OCI-LY3 (cell line): ENCODE results near the gene TMEM250.

Source experiments
- H2AFZ ChIP-seq: fragments of 200-600, 300-600 bp; shearing (Covaris generic); 2 replicates; pipeline ENCODE4 v1.6.0; 2014; ENCODE audit warnings: antibody characterized with exemption, low read depth, low read length
- H3K27ac ChIP-seq: fragments of 200-600, 300-600 bp; sonication (generic); 2 replicates; pipeline ENCODE4 v1.5.1; 2014; ENCODE audit warnings: mild to moderate bottlenecking, low read length, moderate library complexity, mixed read lengths
- H3K27me3 ChIP-seq: fragments of 200-600, 300-600 bp; sonication (generic); 2 replicates; pipeline ENCODE4 v1.6.1; 2014; ENCODE audit warnings: low read depth, low read length, mixed read lengths
- H3K36me3 ChIP-seq: fragments of 200-600, 300-600 bp; sonication (generic); replicated peaks from 2 replicates; pipeline ENCODE3; 2014; ENCODE audit warnings: low read depth, low read length, mixed read lengths
- H3K4me1 ChIP-seq: fragments of 300-600, 200-600 bp; sonication (generic); 2 replicates; pipeline ENCODE4 v1.6.1; 2014; ENCODE audit warnings: low read length, mixed read lengths
- H3K4me2 ChIP-seq: fragments of 200-600, 300-600 bp; sonication (generic); 2 replicates; pipeline ENCODE4 v1.6.1; 2014; ENCODE audit warnings: low read length, mixed read lengths
- H3K4me3 ChIP-seq: fragments of 300-600, 200-600 bp; sonication (generic); 2 replicates; pipeline ENCODE4 v1.5.1; 2014; ENCODE audit warnings: antibody characterized with exemption, mild to moderate bottlenecking, low read length, moderate library complexity
- H3K79me2 ChIP-seq: fragments of 300-600, 200-600 bp; shearing (Covaris generic); 2 replicates; pipeline ENCODE4 v1.6.1; 2014; ENCODE audit warnings: mild to moderate bottlenecking, low read length, mixed read lengths
- H3K9ac ChIP-seq: fragments of 300-600, 200-600 bp; shearing (Covaris generic); 2 replicates; pipeline ENCODE4 v1.6.0; 2014; ENCODE audit warnings: mild to moderate bottlenecking, low read length, moderate library complexity
- H3K9me3 ChIP-seq: fragments of 200-600, 300-600 bp; shearing (Covaris generic); 2 replicates; pipeline ENCODE4 v1.6.1; 2014; ENCODE audit warnings: low read length, mixed read lengths; ENCODE audit not compliant: insufficient read depth
- H4K20me1 ChIP-seq: fragments of 200-600, 300-600 bp; sonication (generic); 2 replicates; pipeline ENCODE4 v1.6.1; 2016; ENCODE audit warnings: low read length, mixed read lengths; ENCODE audit not compliant: insufficient read depth
- CTCF ChIP-seq: fragments of 200-600, 300-600 bp; sonication (generic); IDR thresholded peaks from 2 replicates; pipeline ENCODE4 v1.5.1; 2014; ENCODE audit warnings: antibody characterized with exemption, low read length, low read depth
- EZH2phosphoT487 ChIP-seq: fragments of 200-600 bp; shearing (Covaris generic); IDR thresholded peaks from 2 replicates; pipeline ENCODE4 v1.6.1; 2018; ENCODE audit warnings: antibody characterized with exemption, mixed run types, low read depth

The TMEM250 gene

DNA sequence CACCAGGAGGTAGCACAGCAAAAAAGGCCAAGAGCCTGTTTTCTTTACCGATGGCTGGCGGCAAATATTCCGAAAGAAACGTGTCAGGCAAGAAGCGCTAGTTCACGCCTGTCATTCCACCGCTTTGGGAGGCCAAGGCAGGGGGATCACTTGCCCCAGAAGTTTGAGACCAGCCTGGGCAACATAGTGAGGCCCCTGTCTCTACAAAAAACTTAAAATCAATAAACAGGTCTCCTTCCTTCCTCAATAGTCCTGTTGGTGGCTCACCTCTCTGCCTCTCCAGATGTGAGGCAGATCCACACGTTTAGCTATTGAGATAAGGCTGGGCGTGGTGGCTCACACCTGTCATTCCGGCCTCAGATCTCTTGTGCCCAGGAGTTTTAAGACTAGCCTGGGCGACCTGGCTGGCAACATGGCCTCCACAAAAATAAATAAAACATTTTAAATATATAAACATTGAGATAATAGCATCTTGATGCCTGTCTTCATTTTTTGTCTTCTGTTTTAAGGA lies 1.3 kb upstream of the TMEM250 start:
- Histone ChIP-seq H3K4me3 (peak overlapping the region; percentile 92), H4K20me1 (no peaks in the 10 kb centered on the region), H3K27ac (peak overlapping the region; percentile 78), H3K9ac (peak overlapping the region; percentile 93), H3K4me2 (peak overlapping the region; percentile 98), H2AFZ (no peak overlapping the region), H3K27me3 (no peaks in the 10 kb centered on the region), H3K4me1 (peaks cover 12% of the 10 kb centered on the region), H3K79me2 (peaks cover 38% of the 10 kb centered on the region), H3K9me3 (no peaks in the 10 kb centered on the region), H3K36me3 (no peaks in the 10 kb centered on the region)
- TF ChIP-seq EZH2phosphoT487 (no peak), CTCF (no peak)

DNA sequence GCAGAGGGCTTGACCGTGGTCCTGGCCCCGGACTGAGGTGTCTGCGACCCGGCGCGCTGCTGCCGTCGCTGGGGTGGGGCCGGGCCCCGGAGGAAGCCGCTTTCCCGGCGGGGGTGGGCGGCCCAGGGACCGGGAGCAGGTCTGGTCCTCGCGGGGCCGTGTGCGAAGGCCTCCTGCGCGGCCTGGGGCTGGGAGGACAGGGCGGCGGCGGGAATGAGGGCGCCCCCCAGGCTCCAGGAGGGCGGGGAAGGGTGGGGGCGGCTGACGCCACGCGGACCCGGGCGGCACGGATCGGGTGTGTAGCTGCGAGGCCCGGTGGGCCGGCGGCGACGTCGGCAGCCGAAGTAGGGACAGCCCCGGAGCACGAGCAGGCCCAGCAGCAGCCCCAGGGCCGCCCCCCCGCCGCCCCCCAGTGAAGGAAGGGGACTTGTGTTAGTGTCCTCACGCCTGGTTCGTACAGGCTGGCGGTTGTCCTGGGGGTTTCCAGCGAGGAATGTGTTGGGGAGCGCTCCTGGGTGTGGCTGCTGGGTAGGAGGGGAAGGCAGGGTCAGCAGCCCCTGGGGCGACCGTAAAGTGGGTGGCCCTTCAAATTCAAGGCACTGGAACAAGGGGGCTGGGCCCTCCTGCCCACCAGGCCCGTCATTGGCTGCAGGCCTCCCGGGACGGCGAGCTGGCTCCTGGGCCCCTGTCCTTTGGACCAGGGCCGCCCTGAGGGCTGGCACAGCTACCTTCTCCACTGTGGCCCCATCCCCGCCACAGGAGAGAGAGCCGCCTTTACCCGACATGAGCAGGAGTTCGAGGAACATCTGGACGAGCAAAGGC lies 597 bp upstream of the TMEM250 start:
- Histone ChIP-seq H3K9ac (peak overlapping the region; percentile 93), H3K27ac (peak overlapping the region; percentile 78), H3K4me1 (peaks cover 12% of the 10 kb centered on the region), H3K4me2 (peak overlapping the region; percentile 98), H2AFZ (no peak overlapping the region), H3K9me3 (no peaks in the 10 kb centered on the region), H3K79me2 (peaks cover 38% of the 10 kb centered on the region), H3K36me3 (no peaks in the 10 kb centered on the region), H3K27me3 (no peaks in the 10 kb centered on the region), H3K4me3 (peak overlapping the region; percentile 92), H4K20me1 (no peaks in the 10 kb centered on the region)
- no peak for TF ChIP-seq CTCF
- no peak for TF ChIP-seq EZH2phosphoT487

GRCh38 chr9:136117916-136118319 lies 757 bp downstream of the TMEM250 start:
- H3K27me3 ChIP-seq, result no peaks in the 10 kb centered on the region
- H3K36me3 ChIP-seq, result no peaks in the 10 kb centered on the region
- peak overlapping the region; percentile 96 for H3K4me2 ChIP-seq
- H3K27ac ChIP-seq, result peak overlapping the region; percentile 78
- no peaks in the 10 kb centered on the region for H4K20me1 ChIP-seq
- H3K4me1 ChIP-seq, result peaks cover 12% of the 10 kb centered on the region
- H3K9me3 ChIP-seq, result no peaks in the 10 kb centered on the region
- TF ChIP-seq CTCF, result no peak
- peak overlapping the region; percentile 93 for H3K9ac ChIP-seq
- no peak overlapping the region for H2AFZ ChIP-seq
- peaks cover 38% of the 10 kb centered on the region for H3K79me2 ChIP-seq
- peak overlapping the region; percentile 92 for H3K4me3 ChIP-seq

DNA sequence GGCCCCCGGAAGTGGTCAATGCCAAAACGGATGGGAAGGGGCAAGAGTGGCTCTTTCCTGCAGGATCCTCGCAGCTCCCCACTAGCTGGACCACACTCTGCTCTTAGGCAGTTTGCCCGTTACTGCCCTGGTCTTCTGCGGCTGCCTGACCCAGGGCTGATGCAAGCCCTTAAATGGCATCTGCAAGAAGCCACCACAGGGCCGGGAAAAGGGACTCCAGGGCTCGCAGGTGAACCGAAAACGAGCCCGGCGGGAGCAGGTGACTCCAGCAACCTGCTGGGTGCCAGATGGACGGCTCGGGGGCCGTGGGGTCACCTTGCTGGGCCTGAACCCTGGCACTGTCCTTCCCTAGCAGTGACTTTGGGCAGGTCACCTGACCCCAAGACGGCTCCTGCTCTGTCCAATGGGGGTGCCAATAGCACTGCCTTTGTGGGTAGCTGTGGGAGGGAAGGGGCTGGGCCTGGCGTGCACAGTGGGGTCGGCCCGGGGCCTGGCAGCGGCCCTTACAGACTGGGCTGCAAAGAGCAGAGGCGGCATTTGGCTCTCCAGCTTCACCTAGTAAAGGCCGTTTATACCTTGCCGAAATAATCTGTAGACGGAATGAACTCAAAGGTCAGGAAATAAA lies 1.3 kb downstream of the TMEM250 start:
- Histone ChIP-seq H3K4me3 (peak overlapping the region; percentile 92), H4K20me1 (no peaks in the 10 kb centered on the region), H3K9ac (peak overlapping the region; percentile 93), H3K27me3 (no peaks in the 10 kb centered on the region), H3K4me1 (peaks cover 12% of the 10 kb centered on the region), H3K27ac (peak overlapping the region; percentile 78), H2AFZ (no peak overlapping the region), H3K9me3 (no peaks in the 10 kb centered on the region), H3K79me2 (peaks cover 38% of the 10 kb centered on the region), H3K36me3 (no peaks in the 10 kb centered on the region), H3K4me2 (peak overlapping the region; percentile 96)
- TF ChIP-seq EZH2phosphoT487 (no peak), CTCF (no peak)
